ENCODE measurements around the gene KLHL4.
"Not testable (repeated sequence)": the region's sequence is repeated elsewhere in the genome, so short reads cannot be mapped to it uniquely, and the experiment has no call there.

Gene KLHL4, protein sequence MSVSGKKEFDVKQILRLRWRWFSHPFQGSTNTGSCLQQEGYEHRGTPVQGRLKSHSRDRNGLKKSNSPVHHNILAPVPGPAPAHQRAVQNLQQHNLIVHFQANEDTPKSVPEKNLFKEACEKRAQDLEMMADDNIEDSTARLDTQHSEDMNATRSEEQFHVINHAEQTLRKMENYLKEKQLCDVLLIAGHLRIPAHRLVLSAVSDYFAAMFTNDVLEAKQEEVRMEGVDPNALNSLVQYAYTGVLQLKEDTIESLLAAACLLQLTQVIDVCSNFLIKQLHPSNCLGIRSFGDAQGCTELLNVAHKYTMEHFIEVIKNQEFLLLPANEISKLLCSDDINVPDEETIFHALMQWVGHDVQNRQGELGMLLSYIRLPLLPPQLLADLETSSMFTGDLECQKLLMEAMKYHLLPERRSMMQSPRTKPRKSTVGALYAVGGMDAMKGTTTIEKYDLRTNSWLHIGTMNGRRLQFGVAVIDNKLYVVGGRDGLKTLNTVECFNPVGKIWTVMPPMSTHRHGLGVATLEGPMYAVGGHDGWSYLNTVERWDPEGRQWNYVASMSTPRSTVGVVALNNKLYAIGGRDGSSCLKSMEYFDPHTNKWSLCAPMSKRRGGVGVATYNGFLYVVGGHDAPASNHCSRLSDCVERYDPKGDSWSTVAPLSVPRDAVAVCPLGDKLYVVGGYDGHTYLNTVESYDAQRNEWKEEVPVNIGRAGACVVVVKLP

GRCh38 chrX:87517571-87518141, at the start of gene KLHL4:
Gene KLHL4, plus strand, starts transcription at chrX:87517802. Its CDS starts 92 bp downstream, at chrX:87517894.
- DNase-seq, result no peak

DNA sequence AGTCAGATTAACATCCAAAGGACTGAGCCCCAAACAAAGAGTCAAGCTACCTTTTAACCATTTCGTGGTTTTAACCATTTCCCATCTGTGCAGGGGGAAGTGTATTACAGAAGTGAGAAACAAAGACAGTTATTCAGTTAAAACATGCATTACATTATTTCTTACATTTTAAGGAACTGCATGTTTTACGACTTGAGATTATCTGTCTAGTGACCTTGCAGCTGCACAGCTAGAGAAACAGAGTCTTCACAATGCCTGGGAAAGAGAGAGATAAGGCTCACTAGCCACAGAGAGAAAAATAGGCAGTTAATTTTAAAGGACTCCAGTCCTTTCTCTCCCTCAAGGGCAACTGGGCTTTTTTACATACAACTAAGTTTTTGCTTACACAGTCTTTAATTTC, 48.7 kb upstream of the KLHL4 start:
- no peak for DNase-seq

GRCh38 chrX:87475793-87476192, 41.8 kb upstream of the KLHL4 start:
- no peak for DNase-seq

DNA sequence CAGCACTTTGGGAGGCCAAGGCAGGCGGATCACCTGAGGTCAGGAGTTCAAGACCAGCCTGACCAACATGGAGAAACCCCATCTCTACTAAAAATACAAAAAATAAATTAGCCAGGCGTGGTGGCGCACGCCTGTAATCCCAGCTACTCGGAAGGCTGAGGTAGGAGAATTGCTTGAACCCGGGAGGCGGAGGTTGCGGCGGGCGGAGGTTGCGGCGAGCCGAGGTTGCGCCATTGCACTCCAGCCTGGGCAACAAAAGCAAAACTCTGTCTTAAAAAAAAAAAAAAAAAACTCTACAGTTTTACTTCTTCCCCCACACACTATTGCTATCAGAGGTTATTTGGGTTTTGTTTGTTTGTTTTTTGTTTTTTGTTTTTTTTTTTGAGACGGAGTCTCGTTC, 38.9 kb upstream of the KLHL4 start:
- DNase-seq, result not testable (repeated sequence)

DNA sequence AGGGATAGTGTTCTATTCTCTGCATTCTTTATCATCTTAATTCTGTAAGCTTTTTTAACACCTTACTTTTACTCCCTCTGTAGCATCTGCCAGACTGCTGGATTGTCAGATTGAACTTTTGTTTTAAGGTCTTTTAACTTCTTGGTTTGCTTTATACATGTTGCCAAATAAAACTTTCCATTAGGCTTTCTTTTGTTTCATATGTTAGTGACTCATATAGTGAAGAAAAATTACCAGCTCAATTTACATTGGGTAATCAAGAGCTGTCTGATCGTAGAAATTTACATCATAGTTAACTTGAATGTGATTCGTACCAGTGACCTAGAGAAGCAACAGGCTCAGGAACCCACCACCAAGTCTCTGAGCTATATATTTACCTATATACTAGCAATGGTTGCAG, 28.5 kb upstream of the KLHL4 start:
- no peak for DNase-seq

- no peak for DNase-seq
Measured at GRCh38 chrX:87515836-87516235, 1.8 kb upstream of the KLHL4 start.

GRCh38 chrX:87516717-87517121, 883 bp upstream of the KLHL4 start:
- DNase-seq, result no peak

- no peak for DNase-seq
Measured at GRCh38 chrX:87518504-87518903, 902 bp downstream of the KLHL4 start.

DNA sequence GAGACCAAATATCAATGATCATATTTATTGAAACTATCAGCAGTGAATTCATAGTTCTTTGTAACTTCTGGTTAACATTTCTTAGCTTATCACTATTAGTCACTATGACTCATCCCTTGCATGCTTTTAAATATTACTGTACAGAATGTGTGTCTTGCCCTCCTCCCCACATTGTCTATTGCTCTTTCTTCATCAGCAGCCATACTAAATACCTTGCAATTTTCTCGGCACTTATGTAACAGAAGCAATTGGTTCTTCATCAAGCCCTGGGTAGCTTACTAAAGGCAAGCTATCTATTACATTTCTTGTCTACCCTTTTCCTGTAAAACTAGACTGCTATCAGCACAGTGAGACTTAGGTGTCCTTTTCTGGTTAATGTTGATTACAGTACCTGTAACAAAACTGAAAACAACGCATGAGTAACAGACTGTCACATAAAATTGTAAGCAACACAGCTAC, 8.2 kb downstream of the KLHL4 start:
- DNase-seq, result no peak

- no peak for DNase-seq
Measured at GRCh38 chrX:87526281-87526680, 8.7 kb downstream of the KLHL4 start.

- DNase-seq, result no peak
Measured at GRCh38 chrX:87528487-87528886, 10.9 kb downstream of the KLHL4 start.

- no peak for DNase-seq
Measured at GRCh38 chrX:87571964-87572363, 54.4 kb downstream of the KLHL4 start.

GRCh38 chrX:87572901-87573300, 55.3 kb downstream of the KLHL4 start:
- DNase-seq, result no peak

DNA sequence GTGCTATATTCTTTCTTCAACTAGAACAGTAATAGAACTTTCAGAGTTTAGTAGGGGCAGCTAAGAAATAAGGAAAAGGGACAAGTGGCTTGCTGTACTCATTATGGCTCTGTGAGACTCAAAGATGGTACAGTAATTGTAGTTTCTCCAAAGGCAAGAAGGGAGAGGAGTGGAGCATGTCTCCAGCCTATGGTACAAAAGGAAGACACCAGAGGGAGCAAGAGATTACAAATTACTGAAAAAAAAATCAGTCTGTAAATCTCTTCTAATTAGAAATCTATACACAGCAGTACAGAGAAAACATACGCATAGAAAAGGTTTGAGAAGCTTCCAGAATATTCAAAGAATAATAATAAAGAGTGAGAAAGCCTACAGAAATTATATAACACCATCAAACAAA, 61.4 kb downstream of the KLHL4 start:
- DNase-seq, result no peak

GRCh38 chrX:87580862-87581261, 63.3 kb downstream of the KLHL4 start:
- DNase-seq, result no peak

DNA sequence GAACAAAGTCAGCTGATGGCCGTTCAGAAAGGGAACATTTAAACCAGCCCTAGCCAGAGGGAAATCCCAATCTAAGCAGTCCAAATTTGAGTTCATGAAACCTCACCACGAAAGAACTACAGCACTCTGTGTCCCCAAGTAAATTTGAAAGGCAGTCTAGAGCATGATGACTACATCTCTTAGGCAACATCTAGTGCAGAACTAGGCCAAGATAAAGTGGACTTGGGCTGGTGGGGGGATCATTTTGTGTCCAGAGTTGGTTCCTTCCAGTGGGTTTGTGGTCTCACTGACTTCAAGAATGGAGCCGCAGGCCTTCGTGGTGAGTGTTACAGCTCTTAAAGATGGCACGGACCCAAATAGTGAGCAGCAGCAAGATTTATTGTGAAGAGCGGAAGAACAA, 64.9 kb downstream of the KLHL4 start:
- no peak for DNase-seq

- no peak for DNase-seq
Measured at GRCh38 chrX:87583679-87584078, 66.1 kb downstream of the KLHL4 start.

- no peak for DNase-seq
Measured at GRCh38 chrX:87616371-87616770, 98.8 kb downstream of the KLHL4 start.

- DNase-seq, result no peak
Measured at GRCh38 chrX:87621697-87622096, 104.1 kb downstream of the KLHL4 start.

- no peak for DNase-seq
Measured at GRCh38 chrX:87626996-87627395, 109.4 kb downstream of the KLHL4 start.

DNA sequence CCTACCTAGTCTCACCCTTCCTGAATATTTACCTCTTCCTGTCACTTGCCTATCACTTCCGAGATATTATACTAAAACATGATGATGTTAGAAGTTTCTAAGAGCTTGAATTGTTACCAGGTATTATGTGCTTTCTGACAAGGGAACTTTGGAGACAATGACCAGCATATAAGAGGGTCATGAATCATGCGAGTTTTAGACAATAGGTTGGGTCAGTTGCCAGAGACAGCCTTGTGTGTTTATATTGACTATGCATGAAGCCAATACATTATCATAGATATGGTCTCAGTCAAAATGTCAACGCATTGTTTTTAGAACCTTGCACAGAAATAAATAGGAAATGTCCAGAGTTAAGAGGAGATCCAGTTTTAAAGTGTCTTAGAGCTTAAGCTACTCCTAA, 116.8 kb downstream of the KLHL4 start:
- no peak for DNase-seq

DNA sequence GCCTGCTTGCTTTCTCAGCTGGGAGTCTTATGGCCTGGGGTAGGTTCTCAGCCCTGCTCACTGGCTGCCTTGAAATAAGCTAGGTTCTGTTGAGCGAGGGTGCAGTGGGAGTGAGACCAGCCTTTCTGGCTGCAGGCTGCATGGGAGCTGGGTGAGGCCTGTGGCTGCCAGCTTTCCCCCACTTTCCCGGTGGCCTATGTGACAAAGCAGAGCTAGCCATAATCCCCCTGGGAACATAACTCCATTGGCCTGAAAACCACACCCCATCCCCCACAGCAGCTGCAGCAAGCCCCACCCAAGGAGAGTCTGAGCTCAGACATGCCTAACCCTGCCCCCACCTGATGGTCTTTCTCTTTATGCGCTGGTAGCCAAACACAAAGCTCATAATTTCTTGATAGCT, 118.9 kb downstream of the KLHL4 start:
- no peak for DNase-seq

DNA sequence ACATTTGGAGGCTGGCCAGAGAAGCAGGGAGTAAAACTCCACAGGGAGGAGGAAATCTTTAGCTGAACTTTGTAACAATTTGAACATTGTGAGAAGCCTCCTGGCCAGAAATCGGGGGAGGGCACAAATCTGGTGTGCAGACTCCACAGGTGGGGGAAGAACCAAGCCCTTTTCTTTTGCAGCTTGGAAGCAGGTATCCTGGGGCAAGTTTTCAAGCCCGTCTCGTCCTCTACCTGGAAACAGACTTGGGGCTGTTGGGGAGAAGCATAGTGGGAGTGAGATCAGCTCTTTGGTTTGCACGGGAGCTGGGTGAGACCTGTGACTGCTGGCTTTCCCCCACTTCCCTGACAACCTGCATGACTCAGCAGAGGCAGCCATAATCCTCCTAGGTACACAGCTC, 123.8 kb downstream of the KLHL4 start:
- DNase-seq, result not testable (repeated sequence)

- DNase-seq, result no peak
Measured at GRCh38 chrX:87661761-87662160, 144.2 kb downstream of the KLHL4 start.

Data from activated CD8-positive, alpha-beta memory T cell treated with anti-CD3 and anti-CD28 coated beads, Interleukin-2, amount 50 U/mL, for 4 hours (primary cell).